ENCODE measurements around the gene AP2A1. TPM values are rescaled to one million over a fixed set of nuclear protein-coding genes. Genes with fewer than 3 reads are reported as not detected.

AP2A1 gene
- polyA plus RNA-seq, 1 donor from 2014 or later: 40.8 TPM

DNA sequence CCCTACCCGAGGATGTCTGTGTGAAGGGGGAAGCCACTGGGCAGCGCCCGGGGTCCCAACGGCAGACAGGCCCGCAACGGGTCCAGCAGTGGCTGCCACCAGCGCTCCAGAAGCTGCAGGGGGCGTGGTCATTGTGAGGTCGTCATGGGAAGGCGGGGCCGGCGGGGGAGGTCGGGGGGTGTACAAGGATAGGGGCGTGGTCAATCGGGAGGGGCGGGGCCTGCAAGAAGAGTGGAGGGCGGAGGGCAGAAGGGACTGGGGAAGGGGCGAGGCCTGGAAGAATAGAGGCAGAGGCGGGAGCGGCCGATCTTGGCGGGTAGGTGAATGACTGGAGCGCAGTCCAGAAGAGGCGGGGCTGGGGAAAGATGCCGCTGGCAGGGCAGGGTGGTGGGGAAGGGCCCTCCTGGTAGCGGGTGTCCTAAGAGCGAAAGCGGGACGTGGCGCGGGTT lies 41.9 kb downstream of the AP2A1 start:
- Histone ChIP-seq H4K20me1 (ENCODE audit: insufficient read depth) (no peaks in the 10 kb centered on the region), H3K9me3 (ENCODE audit: low read length) (no peaks in the 10 kb centered on the region), H3K36me3 (ENCODE audit: insufficient read depth, low read length) (no peaks in the 10 kb centered on the region), H3K9ac (ENCODE audit: low read length) (peak overlapping the region; percentile 62), H3K9me2 (ENCODE audit: insufficient read depth, low read length) (no peaks in the 10 kb centered on the region), H2AFZ (ENCODE audit: low read depth, low read length) (peak overlapping the region; percentile 14), H3K27ac (ENCODE audit: low read length) (peak overlapping the region; percentile 64), H3K27me3 (ENCODE audit: insufficient read depth, low read depth, low read length) (no peaks in the 10 kb centered on the region), H3K79me2 (replicated peaks; ENCODE audit: insufficient read depth, low read length) (no peaks in the 10 kb centered on the region), H3K4me3 (ENCODE audit: low read length) (peak overlapping the region; percentile 67), H3K4me2 (ENCODE audit: low read length) (no peak overlapping the region), H3F3A (ENCODE audit: insufficient read depth, low read length, poor library complexity, severe bottlenecking) (no peaks in the 10 kb centered on the region)
- no peak for TF ChIP-seq SMC3 (conservative IDR thresholded peaks at IDR 0.05; ENCODE audit: poor library complexity)
- no peak for TF ChIP-seq MXI1 (conservative IDR thresholded peaks at IDR 0.05; ENCODE audit: poor library complexity, severe bottlenecking)

DNA sequence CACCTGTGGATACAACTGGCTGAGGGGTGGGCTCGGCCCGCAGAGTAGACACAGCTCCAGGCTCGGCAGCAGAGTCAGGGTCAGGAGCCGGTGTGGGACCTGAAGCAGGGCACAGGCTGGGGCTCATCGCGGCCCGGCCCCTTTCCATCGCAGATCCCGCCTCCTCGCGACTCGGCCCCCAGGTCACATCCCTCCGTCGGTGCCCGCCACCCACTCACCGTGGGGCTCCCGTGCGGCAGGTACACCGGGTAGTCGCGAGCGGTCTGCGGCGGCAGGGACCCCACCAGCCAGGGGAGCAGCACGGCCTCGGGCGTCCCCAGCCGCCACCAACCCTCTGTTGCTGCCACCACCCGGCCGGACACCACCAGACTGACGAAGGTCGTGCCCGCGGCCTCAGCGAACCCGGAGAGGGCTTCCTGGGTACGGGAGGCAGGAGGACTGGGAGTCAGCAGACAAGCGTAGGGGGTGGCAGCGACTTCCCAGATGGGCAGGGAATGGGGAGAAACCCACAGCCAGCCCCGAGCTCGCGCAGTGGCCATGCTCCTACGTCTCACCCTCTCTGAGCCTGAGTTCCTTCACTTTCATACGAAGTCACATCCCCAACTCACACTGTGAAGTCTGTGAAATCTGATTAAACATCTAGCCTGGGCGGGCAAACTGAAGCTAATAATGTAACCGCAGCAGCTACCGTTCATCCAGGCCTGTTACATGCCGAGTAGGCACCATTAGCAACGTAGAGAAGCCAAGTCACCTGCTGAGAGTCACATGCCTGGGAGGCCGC lies 42.5 kb downstream of the AP2A1 start:
- TF ChIP-seq TAF1 (IDR thresholded peaks at IDR 0.05; ENCODE audit: low read depth): no peak
- TF ChIP-seq SMC3 (conservative IDR thresholded peaks at IDR 0.05; ENCODE audit: poor library complexity): no peak
- TF ChIP-seq, protein P1, sequence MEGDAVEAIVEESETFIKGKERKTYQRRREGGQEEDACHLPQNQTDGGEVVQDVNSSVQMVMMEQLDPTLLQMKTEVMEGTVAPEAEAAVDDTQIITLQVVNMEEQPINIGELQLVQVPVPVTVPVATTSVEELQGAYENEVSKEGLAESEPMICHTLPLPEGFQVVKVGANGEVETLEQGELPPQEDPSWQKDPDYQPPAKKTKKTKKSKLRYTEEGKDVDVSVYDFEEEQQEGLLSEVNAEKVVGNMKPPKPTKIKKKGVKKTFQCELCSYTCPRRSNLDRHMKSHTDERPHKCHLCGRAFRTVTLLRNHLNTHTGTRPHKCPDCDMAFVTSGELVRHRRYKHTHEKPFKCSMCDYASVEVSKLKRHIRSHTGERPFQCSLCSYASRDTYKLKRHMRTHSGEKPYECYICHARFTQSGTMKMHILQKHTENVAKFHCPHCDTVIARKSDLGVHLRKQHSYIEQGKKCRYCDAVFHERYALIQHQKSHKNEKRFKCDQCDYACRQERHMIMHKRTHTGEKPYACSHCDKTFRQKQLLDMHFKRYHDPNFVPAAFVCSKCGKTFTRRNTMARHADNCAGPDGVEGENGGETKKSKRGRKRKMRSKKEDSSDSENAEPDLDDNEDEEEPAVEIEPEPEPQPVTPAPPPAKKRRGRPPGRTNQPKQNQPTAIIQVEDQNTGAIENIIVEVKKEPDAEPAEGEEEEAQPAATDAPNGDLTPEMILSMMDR (IDR thresholded peaks at IDR 0.05; ENCODE audit: poor library complexity, severe bottlenecking): no peak
- no peak for TF ChIP-seq EZH2 (IDR thresholded peaks at IDR 0.05; ENCODE audit: borderline replicate concordance, insufficient read depth, low read length, poor library complexity, severe bottlenecking)
- TF ChIP-seq MXI1 (conservative IDR thresholded peaks at IDR 0.05; ENCODE audit: poor library complexity, severe bottlenecking): peak; percentile 59
- no peak for TF ChIP-seq RAD21 (conservative IDR thresholded peaks at IDR 0.05)
- TF ChIP-seq, protein P2, sequence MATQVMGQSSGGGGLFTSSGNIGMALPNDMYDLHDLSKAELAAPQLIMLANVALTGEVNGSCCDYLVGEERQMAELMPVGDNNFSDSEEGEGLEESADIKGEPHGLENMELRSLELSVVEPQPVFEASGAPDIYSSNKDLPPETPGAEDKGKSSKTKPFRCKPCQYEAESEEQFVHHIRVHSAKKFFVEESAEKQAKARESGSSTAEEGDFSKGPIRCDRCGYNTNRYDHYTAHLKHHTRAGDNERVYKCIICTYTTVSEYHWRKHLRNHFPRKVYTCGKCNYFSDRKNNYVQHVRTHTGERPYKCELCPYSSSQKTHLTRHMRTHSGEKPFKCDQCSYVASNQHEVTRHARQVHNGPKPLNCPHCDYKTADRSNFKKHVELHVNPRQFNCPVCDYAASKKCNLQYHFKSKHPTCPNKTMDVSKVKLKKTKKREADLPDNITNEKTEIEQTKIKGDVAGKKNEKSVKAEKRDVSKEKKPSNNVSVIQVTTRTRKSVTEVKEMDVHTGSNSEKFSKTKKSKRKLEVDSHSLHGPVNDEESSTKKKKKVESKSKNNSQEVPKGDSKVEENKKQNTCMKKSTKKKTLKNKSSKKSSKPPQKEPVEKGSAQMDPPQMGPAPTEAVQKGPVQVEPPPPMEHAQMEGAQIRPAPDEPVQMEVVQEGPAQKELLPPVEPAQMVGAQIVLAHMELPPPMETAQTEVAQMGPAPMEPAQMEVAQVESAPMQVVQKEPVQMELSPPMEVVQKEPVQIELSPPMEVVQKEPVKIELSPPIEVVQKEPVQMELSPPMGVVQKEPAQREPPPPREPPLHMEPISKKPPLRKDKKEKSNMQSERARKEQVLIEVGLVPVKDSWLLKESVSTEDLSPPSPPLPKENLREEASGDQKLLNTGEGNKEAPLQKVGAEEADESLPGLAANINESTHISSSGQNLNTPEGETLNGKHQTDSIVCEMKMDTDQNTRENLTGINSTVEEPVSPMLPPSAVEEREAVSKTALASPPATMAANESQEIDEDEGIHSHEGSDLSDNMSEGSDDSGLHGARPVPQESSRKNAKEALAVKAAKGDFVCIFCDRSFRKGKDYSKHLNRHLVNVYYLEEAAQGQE (IDR thresholded peaks at IDR 0.05; ENCODE audit: borderline replicate concordance): no peak
- TF ChIP-seq EP300 (conservative IDR thresholded peaks at IDR 0.05; ENCODE audit: poor library complexity, severe bottlenecking): no peak
- TF ChIP-seq POLR2AphosphoS5 (IDR thresholded peaks at IDR 0.05): peak; percentile 9
- H4K20me1 ChIP-seq (ENCODE audit: insufficient read depth): no peaks in the 10 kb centered on the region
- H3K4me3 ChIP-seq (ENCODE audit: low read length): peak overlapping the region; percentile 67
- no peaks in the 10 kb centered on the region for H3K36me3 ChIP-seq (ENCODE audit: insufficient read depth, low read length)
- H3K79me2 ChIP-seq (replicated peaks; ENCODE audit: insufficient read depth, low read length): no peaks in the 10 kb centered on the region
- peak overlapping the region; percentile 14 for H2AFZ ChIP-seq (ENCODE audit: low read depth, low read length)
- H3K4me2 ChIP-seq (ENCODE audit: low read length): peak overlapping the region; percentile 2
- no peaks in the 10 kb centered on the region for H3K27me3 ChIP-seq (ENCODE audit: insufficient read depth, low read depth, low read length)
- peak overlapping the region; percentile 62 for H3K9ac ChIP-seq (ENCODE audit: low read length)
- H3K27ac ChIP-seq (ENCODE audit: low read length): peak overlapping the region; percentile 64
- no peaks in the 10 kb centered on the region for H3K9me2 ChIP-seq (ENCODE audit: insufficient read depth, low read length)
- no peaks in the 10 kb centered on the region for H3K9me3 ChIP-seq (ENCODE audit: low read length)
- H3F3A ChIP-seq (ENCODE audit: insufficient read depth, low read length, poor library complexity, severe bottlenecking): no peaks in the 10 kb centered on the region

Data from neural cell (in vitro differentiated cells).